Measurements from ENCODE around the gene POU3F1.

Gene POU3F1

GRCh38 chr1:38082769-38083263 is 36.2 kb upstream of the POU3F1 start:
- peaks cover 14 to 15% of the 10 kb centered on the region in 2 donors for H3K27me3 Mint-ChIP-seq
- no peaks in the 10 kb centered on the region for H3K9me3 Mint-ChIP-seq
- no peaks in the 10 kb centered on the region for H3K4me1 Mint-ChIP-seq
- no peaks in the 10 kb centered on the region for H3K36me3 Mint-ChIP-seq
- H3K4me3 Mint-ChIP-seq, result no peak overlapping the region
- no peak for ATAC-seq (replicated peaks)
- no peak overlapping the region for H3K27ac Mint-ChIP-seq
- no peak for DNase-seq

GRCh38 chr1:38079019-38079418 is 32.4 kb upstream of the POU3F1 start:
- no peak overlapping the region for H3K27ac Mint-ChIP-seq
- H3K9me3 Mint-ChIP-seq, result no peaks in the 10 kb centered on the region
- DNase-seq (no peak), ATAC-seq (replicated peaks) (no peak)
- peaks cover 15 to 44% of the 10 kb centered on the region in 2 donors for H3K27me3 Mint-ChIP-seq
- no peaks in the 10 kb centered on the region for H3K36me3 Mint-ChIP-seq
- no peak overlapping the region for H3K4me3 Mint-ChIP-seq
- H3K4me1 Mint-ChIP-seq, result no peaks in the 10 kb centered on the region

GRCh38 chr1:38077523-38078147 is 31.0 kb upstream of the POU3F1 start:
- Mint-ChIP-seq H3K36me3 (no peaks in the 10 kb centered on the region), H3K27ac (no peak overlapping the region), H3K4me1 (peaks cover 2 to 7% of the 10 kb centered on the region in 2 donors), H3K4me3 (no peak overlapping the region), H3K9me3 (no peaks in the 10 kb centered on the region), H3K27me3 (peaks cover 27 to 50% of the 10 kb centered on the region in 2 donors)
- DNase-seq (no peak), ATAC-seq (replicated peaks) (no peak)

- ATAC-seq (replicated peaks), result no peak
Measured at GRCh38 chr1:38076455-38076854, 29.9 kb upstream of the POU3F1 start.

GRCh38 chr1:38076038-38076437 is 29.4 kb upstream of the POU3F1 start:
- no peaks in the 10 kb centered on the region for H3K9me3 Mint-ChIP-seq
- H3K4me1 Mint-ChIP-seq, result peaks cover 4 to 13% of the 10 kb centered on the region in 2 donors
- DNase-seq (no peak), ATAC-seq (replicated peaks) (no peak)
- H3K36me3 Mint-ChIP-seq, result no peaks in the 10 kb centered on the region
- H3K4me3 Mint-ChIP-seq, result no peak overlapping the region
- H3K27me3 Mint-ChIP-seq, result peaks cover 35 to 66% of the 10 kb centered on the region in 2 donors
- H3K27ac Mint-ChIP-seq, result no peak overlapping the region

More at GRCh38 chr1:38076455-38076854, 29.9 kb upstream of the POU3F1 start:
- no peak for DNase-seq
- Mint-ChIP-seq H3K9me3 (no peaks in the 10 kb centered on the region), H3K27ac (no peak overlapping the region), H3K27me3 (peaks cover 35 to 62% of the 10 kb centered on the region in 2 donors), H3K4me3 (no peak overlapping the region), H3K4me1 (peaks cover 4 to 13% of the 10 kb centered on the region in 2 donors), H3K36me3 (no peaks in the 10 kb centered on the region)

GRCh38 chr1:38075191-38075590 is 28.6 kb upstream of the POU3F1 start:
- no peaks in the 10 kb centered on the region for H3K36me3 Mint-ChIP-seq
- H3K27me3 Mint-ChIP-seq, result peaks cover 36 to 75% of the 10 kb centered on the region in 2 donors
- H3K27ac Mint-ChIP-seq, result no peak overlapping the region
- H3K4me3 Mint-ChIP-seq, result no peak overlapping the region
- ATAC-seq (replicated peaks) (no peak), DNase-seq (no peak)
- H3K9me3 Mint-ChIP-seq, result no peaks in the 10 kb centered on the region
- peaks cover 4 to 13% of the 10 kb centered on the region in 2 donors for H3K4me1 Mint-ChIP-seq

- H3K9me3 Mint-ChIP-seq, result no peaks in the 10 kb centered on the region
- peaks cover 44 to 84% of the 10 kb centered on the region in 2 donors for H3K27me3 Mint-ChIP-seq
- no peak for ATAC-seq (replicated peaks)
- DNase-seq, result no peak
- no peaks in the 10 kb centered on the region for H3K36me3 Mint-ChIP-seq
- H3K4me3 Mint-ChIP-seq, result no peak overlapping the region
- no peak overlapping the region for H3K27ac Mint-ChIP-seq
- H3K4me1 Mint-ChIP-seq, result peaks cover 4 to 13% of the 10 kb centered on the region in 2 donors
Measured at GRCh38 chr1:38074302-38074677, 27.7 kb upstream of the POU3F1 start.

GRCh38 chr1:38073534-38074301 is 27.1 kb upstream of the POU3F1 start:
- peaks cover 4 to 14% of the 10 kb centered on the region in 2 donors for H3K4me1 Mint-ChIP-seq
- peaks cover 46 to 86% of the 10 kb centered on the region in 2 donors for H3K27me3 Mint-ChIP-seq
- no peaks in the 10 kb centered on the region for H3K9me3 Mint-ChIP-seq
- no peak overlapping the region for H3K27ac Mint-ChIP-seq
- no peaks in the 10 kb centered on the region for H3K36me3 Mint-ChIP-seq
- DNase-seq (no peak), ATAC-seq (replicated peaks) (no peak)
- H3K4me3 Mint-ChIP-seq, result no peak overlapping the region

GRCh38 chr1:38072858-38073257 is 26.3 kb upstream of the POU3F1 start:
- peaks cover 10 to 22% of the 10 kb centered on the region in 2 donors for H3K4me1 Mint-ChIP-seq
- no peaks in the 10 kb centered on the region for H3K9me3 Mint-ChIP-seq
- DNase-seq, result no peak
- no peak overlapping the region for H3K4me3 Mint-ChIP-seq
- H3K27ac Mint-ChIP-seq, result peak overlapping the region; percentile 11
- ATAC-seq (replicated peaks), result peak in 1 of 2 donors; percentile 44
- H3K36me3 Mint-ChIP-seq, result no peaks in the 10 kb centered on the region
- H3K27me3 Mint-ChIP-seq, result peaks cover 53 to 88% of the 10 kb centered on the region in 2 donors

- H3K4me1 Mint-ChIP-seq, result peaks cover 10 to 23% of the 10 kb centered on the region in 2 donors
- no peaks in the 10 kb centered on the region for H3K9me3 Mint-ChIP-seq
- H3K36me3 Mint-ChIP-seq, result no peaks in the 10 kb centered on the region
- ATAC-seq (replicated peaks), result peak; percentile 79 to 88
- no peak overlapping the region for H3K4me3 Mint-ChIP-seq
- peaks cover 59 to 87% of the 10 kb centered on the region in 2 donors for H3K27me3 Mint-ChIP-seq
- DNase-seq, result no peak
- H3K27ac Mint-ChIP-seq, result no peak overlapping the region
Measured at GRCh38 chr1:38071312-38072256, 25.0 kb upstream of the POU3F1 start.

GRCh38 chr1:38068980-38069340 is 22.4 kb upstream of the POU3F1 start:
- no peak for DNase-seq
- no peak for ATAC-seq (replicated peaks)
- Mint-ChIP-seq H3K36me3 (no peaks in the 10 kb centered on the region), H3K27ac (no peak overlapping the region), H3K27me3 (peaks cover 49 to 65% of the 10 kb centered on the region in 2 donors), H3K4me3 (no peak overlapping the region), H3K4me1 (peaks cover 10 to 23% of the 10 kb centered on the region in 2 donors), H3K9me3 (no peaks in the 10 kb centered on the region)

GRCh38 chr1:38068220-38068979 is 21.8 kb upstream of the POU3F1 start:
- DNase-seq (no peak), ATAC-seq (replicated peaks) (peak in 1 of 2 donors; percentile 35)
- no peak overlapping the region for H3K27ac Mint-ChIP-seq
- H3K9me3 Mint-ChIP-seq, result no peaks in the 10 kb centered on the region
- peaks cover 14 to 23% of the 10 kb centered on the region in 2 donors for H3K4me1 Mint-ChIP-seq
- H3K4me3 Mint-ChIP-seq, result no peak overlapping the region
- peaks cover 48 to 60% of the 10 kb centered on the region in 2 donors for H3K27me3 Mint-ChIP-seq
- no peaks in the 10 kb centered on the region for H3K36me3 Mint-ChIP-seq

GRCh38 chr1:38064197-38064903 is 17.8 kb upstream of the POU3F1 start:
- H3K36me3 Mint-ChIP-seq, result no peaks in the 10 kb centered on the region
- no peak for DNase-seq
- no peak overlapping the region for H3K27ac Mint-ChIP-seq
- peaks cover 35 to 36% of the 10 kb centered on the region in 2 donors for H3K27me3 Mint-ChIP-seq
- ATAC-seq (replicated peaks), result no peak
- no peaks in the 10 kb centered on the region for H3K9me3 Mint-ChIP-seq
- H3K4me1 Mint-ChIP-seq, result peaks cover 18 to 25% of the 10 kb centered on the region in 2 donors
- H3K4me3 Mint-ChIP-seq, result no peak overlapping the region
